ENCODE measurements around the gene EEFSEC. TPM values are rescaled to one million over a fixed set of nuclear protein-coding genes. Genes with fewer than 3 reads are reported as not detected.

Gene EEFSEC
- total RNA-seq, 2 donors from 2014 or later: 12.9 to 13.0 TPM

- intact Hi-C loops (cut with DNase I): no loop called here
These were observed 279.9 kb downstream of the EEFSEC start for GRCh38 chr3:128432971-128433836.

GRCh38 chr3:128433837-128434165 lies 280.5 kb downstream of the EEFSEC start:
- no peak for DNase-seq (ENCODE audit: low spot score)
- intact Hi-C loops (cut with DNase I): no loop called here

More at GRCh38 chr3:128432971-128433836, 279.9 kb downstream of the EEFSEC start:
- peak; percentile 75 for DNase-seq (ENCODE audit: low spot score)

GRCh38 chr3:128434524-128434923 lies 281.2 kb downstream of the EEFSEC start:
- DNase-seq (ENCODE audit: low spot score): no peak
- intact Hi-C loops (cut with DNase I): no loop called here

GRCh38 chr3:128435058-128435457 lies 281.8 kb downstream of the EEFSEC start:
- intact Hi-C loops (cut with DNase I): no loop called here

GRCh38 chr3:128435561-128435960 lies 282.3 kb downstream of the EEFSEC start:
- intact Hi-C loops (cut with DNase I): no loop called here
- DNase-seq (ENCODE audit: low spot score): no peak

More at GRCh38 chr3:128435058-128435457, 281.8 kb downstream of the EEFSEC start:
- DNase-seq (ENCODE audit: low spot score): no peak

GRCh38 chr3:128436214-128436613 lies 282.9 kb downstream of the EEFSEC start:
- intact Hi-C loops (cut with DNase I): no loop called here
- no peak for DNase-seq (ENCODE audit: low spot score)

- intact Hi-C loops (cut with DNase I): no loop called here
- DNase-seq (ENCODE audit: low spot score): no peak
These were observed 285.3 kb downstream of the EEFSEC start for GRCh38 chr3:128438488-128439072.

- intact Hi-C loops (cut with DNase I): no loop called here
- no peak for DNase-seq (ENCODE audit: low spot score)
These were observed 285.9 kb downstream of the EEFSEC start for GRCh38 chr3:128439226-128439625.

- no peak for DNase-seq (ENCODE audit: low spot score)
- intact Hi-C loops (cut with DNase I): no loop called here
These were observed 288.8 kb downstream of the EEFSEC start for GRCh38 chr3:128442070-128442469.

- intact Hi-C loops (cut with DNase I): no loop called here
- no peak for DNase-seq (ENCODE audit: low spot score)
These were observed 289.7 kb downstream of the EEFSEC start for GRCh38 chr3:128442949-128443348.

- no peak for DNase-seq (ENCODE audit: low spot score)
- intact Hi-C loops (cut with DNase I): no loop called here
These were observed 290.5 kb downstream of the EEFSEC start for GRCh38 chr3:128443771-128444170.

- DNase-seq (ENCODE audit: low spot score): no peak
- intact Hi-C loops (cut with DNase I): no loop called here
These were observed 292.1 kb downstream of the EEFSEC start for GRCh38 chr3:128445357-128445756.

GRCh38 chr3:128446821-128447220 lies 293.5 kb downstream of the EEFSEC start:
- DNase-seq (ENCODE audit: low spot score): no peak
- intact Hi-C loops (cut with DNase I): no loop called here

- intact Hi-C loops (cut with DNase I): no loop called here
- no peak for DNase-seq (ENCODE audit: low spot score)
These were observed 294.3 kb downstream of the EEFSEC start for GRCh38 chr3:128447561-128448013.

- no peak for DNase-seq (ENCODE audit: low spot score)
- intact Hi-C loops (cut with DNase I): no loop called here
These were observed 295.2 kb downstream of the EEFSEC start for GRCh38 chr3:128448491-128448890.

GRCh38 chr3:128449111-128449638 lies 295.9 kb downstream of the EEFSEC start:
- intact Hi-C loops (cut with DNase I): no loop called here
- no peak for DNase-seq (ENCODE audit: low spot score)

- intact Hi-C loops (cut with DNase I): no loop called here
- no peak for DNase-seq (ENCODE audit: low spot score)
These were observed 298.8 kb downstream of the EEFSEC start for GRCh38 chr3:128452120-128452519.

GRCh38 chr3:128452678-128453275 lies 299.5 kb downstream of the EEFSEC start:
- intact Hi-C loops (cut with DNase I): no loop called here
- no peak for DNase-seq (ENCODE audit: low spot score)

- no peak for DNase-seq (ENCODE audit: low spot score)
These were observed 300.4 kb downstream of the EEFSEC start for GRCh38 chr3:128453501-128454309.

GRCh38 chr3:128454310-128454618 lies 301.0 kb downstream of the EEFSEC start:
- DNase-seq (ENCODE audit: low spot score): no peak
- intact Hi-C loops (cut with DNase I): no loop called here

More at GRCh38 chr3:128453501-128454309, 300.4 kb downstream of the EEFSEC start:
- intact Hi-C loops (cut with DNase I): no loop called here
